H1 (cell line): ENCODE results near the gene HEBP2. TPM values are rescaled to one million over a fixed set of nuclear protein-coding genes. Genes with fewer than 3 reads are reported as not detected.

Experiments
- PHF8 ChIP-seq: fragments of 200-600 bp; sonication (generic); conservative IDR thresholded peaks from 2 replicates; pipeline ENCODE4 v1.7.1; 2012; ENCODE audit warnings: low read depth, mild to moderate bottlenecking, inconsistent platforms, low read length, moderate library complexity
- SP1 ChIP-seq: IDR thresholded peaks from 2 replicates; pipeline ENCODE4 v1.6.1; 2011; ENCODE audit warnings: low read depth, low read length
- SRF ChIP-seq: IDR thresholded peaks from 2 replicates; pipeline ENCODE4 v1.6.1; 2011; ENCODE audit warnings: mild to moderate bottlenecking, low read depth, low read length, moderate library complexity
- TEAD4 ChIP-seq: IDR thresholded peaks from 2 replicates; pipeline ENCODE4 v1.6.1; 2012; ENCODE audit warnings: low read depth, low read length, inconsistent platforms, mixed read lengths
- polyA plus RNA-seq, 7 experiments: library from polyadenylated mRNA; depleted of rRNA in 3 of 7; stranded (reverse) in 5 of 7; unstranded in 2 of 7; fragments of >200 nt in 5 of 7; fragments of 200-250 nt in 2 of 7; gene quantifications; 1 replicate in 5 of 7; 2 replicates in 1 of 7; 4 replicates in 1 of 7; pipeline versions ENCODE4 v1.2.1 to v1.2.3, GENCODE V29; 2011 to 2013; ENCODE audit warnings: missing spikeins in 2 of 7, mixed read lengths in 2 of 7
- total RNA-seq: library from RNA; stranded (reverse); fragmentation: NEBNext Ultra II Directional; extraction: Animal tissue kit (Norgen Biotek cat#: 25700); gene quantifications from 2 replicates; pipeline ENCODE4 v1.2.1, GENCODE V29; 2021
- TF ChIP-seq, protein P1 (sequence below): fragments of 300-600 bp; sonication (generic); IDR thresholded peaks from 2 replicates; pipeline ENCODE4 v1.7.1; 2012; ENCODE audit warnings: low read length, moderate library complexity, mild to moderate bottlenecking, inconsistent platforms; ENCODE audit not compliant: insufficient replicate concordance

Gene HEBP2
- total and polyA plus RNA-seq, 2 of the 8 experiments (the other 6 are each of a cell fraction or from before 2014, with no cell fraction given), result 6.5 to 37.9 TPM

DNA sequence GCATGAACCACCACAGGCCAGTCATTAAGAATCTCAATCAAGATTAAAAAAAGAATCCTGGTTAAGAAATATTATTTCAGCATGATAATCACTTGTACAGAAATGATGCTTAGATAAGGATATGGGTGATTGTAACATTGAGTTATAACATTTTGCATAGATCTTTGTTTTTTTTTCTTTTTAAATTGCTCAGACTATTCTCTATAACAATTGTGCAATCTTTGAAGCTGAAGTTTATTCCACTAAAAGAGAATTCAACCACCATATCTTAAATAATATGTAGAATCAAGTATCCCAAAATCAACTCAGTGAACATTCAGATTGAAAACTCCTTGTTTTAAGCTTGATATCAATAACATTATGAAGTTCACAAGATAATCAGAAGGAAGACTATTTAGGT is 27.0 kb upstream of the HEBP2 start (continued):
- TF ChIP-seq, protein P1, sequence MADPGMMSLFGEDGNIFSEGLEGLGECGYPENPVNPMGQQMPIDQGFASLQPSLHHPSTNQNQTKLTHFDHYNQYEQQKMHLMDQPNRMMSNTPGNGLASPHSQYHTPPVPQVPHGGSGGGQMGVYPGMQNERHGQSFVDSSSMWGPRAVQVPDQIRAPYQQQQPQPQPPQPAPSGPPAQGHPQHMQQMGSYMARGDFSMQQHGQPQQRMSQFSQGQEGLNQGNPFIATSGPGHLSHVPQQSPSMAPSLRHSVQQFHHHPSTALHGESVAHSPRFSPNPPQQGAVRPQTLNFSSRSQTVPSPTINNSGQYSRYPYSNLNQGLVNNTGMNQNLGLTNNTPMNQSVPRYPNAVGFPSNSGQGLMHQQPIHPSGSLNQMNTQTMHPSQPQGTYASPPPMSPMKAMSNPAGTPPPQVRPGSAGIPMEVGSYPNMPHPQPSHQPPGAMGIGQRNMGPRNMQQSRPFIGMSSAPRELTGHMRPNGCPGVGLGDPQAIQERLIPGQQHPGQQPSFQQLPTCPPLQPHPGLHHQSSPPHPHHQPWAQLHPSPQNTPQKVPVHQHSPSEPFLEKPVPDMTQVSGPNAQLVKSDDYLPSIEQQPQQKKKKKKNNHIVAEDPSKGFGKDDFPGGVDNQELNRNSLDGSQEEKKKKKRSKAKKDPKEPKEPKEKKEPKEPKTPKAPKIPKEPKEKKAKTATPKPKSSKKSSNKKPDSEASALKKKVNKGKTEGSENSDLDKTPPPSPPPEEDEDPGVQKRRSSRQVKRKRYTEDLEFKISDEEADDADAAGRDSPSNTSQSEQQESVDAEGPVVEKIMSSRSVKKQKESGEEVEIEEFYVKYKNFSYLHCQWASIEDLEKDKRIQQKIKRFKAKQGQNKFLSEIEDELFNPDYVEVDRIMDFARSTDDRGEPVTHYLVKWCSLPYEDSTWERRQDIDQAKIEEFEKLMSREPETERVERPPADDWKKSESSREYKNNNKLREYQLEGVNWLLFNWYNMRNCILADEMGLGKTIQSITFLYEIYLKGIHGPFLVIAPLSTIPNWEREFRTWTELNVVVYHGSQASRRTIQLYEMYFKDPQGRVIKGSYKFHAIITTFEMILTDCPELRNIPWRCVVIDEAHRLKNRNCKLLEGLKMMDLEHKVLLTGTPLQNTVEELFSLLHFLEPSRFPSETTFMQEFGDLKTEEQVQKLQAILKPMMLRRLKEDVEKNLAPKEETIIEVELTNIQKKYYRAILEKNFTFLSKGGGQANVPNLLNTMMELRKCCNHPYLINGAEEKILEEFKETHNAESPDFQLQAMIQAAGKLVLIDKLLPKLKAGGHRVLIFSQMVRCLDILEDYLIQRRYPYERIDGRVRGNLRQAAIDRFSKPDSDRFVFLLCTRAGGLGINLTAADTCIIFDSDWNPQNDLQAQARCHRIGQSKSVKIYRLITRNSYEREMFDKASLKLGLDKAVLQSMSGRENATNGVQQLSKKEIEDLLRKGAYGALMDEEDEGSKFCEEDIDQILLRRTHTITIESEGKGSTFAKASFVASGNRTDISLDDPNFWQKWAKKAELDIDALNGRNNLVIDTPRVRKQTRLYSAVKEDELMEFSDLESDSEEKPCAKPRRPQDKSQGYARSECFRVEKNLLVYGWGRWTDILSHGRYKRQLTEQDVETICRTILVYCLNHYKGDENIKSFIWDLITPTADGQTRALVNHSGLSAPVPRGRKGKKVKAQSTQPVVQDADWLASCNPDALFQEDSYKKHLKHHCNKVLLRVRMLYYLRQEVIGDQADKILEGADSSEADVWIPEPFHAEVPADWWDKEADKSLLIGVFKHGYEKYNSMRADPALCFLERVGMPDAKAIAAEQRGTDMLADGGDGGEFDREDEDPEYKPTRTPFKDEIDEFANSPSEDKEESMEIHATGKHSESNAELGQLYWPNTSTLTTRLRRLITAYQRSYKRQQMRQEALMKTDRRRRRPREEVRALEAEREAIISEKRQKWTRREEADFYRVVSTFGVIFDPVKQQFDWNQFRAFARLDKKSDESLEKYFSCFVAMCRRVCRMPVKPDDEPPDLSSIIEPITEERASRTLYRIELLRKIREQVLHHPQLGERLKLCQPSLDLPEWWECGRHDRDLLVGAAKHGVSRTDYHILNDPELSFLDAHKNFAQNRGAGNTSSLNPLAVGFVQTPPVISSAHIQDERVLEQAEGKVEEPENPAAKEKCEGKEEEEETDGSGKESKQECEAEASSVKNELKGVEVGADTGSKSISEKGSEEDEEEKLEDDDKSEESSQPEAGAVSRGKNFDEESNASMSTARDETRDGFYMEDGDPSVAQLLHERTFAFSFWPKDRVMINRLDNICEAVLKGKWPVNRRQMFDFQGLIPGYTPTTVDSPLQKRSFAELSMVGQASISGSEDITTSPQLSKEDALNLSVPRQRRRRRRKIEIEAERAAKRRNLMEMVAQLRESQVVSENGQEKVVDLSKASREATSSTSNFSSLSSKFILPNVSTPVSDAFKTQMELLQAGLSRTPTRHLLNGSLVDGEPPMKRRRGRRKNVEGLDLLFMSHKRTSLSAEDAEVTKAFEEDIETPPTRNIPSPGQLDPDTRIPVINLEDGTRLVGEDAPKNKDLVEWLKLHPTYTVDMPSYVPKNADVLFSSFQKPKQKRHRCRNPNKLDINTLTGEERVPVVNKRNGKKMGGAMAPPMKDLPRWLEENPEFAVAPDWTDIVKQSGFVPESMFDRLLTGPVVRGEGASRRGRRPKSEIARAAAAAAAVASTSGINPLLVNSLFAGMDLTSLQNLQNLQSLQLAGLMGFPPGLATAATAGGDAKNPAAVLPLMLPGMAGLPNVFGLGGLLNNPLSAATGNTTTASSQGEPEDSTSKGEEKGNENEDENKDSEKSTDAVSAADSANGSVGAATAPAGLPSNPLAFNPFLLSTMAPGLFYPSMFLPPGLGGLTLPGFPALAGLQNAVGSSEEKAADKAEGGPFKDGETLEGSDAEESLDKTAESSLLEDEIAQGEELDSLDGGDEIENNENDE, result no peak
- TF ChIP-seq PHF8 (no peak), SRF (no peak), SP1 (no peak), TEAD4 (no peak)
